GM06990 (cell line): Measurements from ENCODE around the gene DPYSL4.

Experiments
- DNase-seq: peaks from one replicate; pipeline ENCODE4 v3.0.0-alpha.2; 2011; ENCODE audit not compliant: insufficient read length; ENCODE audit errors: extremely low read depth
- H3K27me3 ChIP-seq: replicated peaks from 2 replicates; pipeline ENCODE4 v1.6.0; 2011; ENCODE audit warnings: low read length; ENCODE audit not compliant: control insufficient read depth, insufficient read depth
- H3K36me3 ChIP-seq: 2 replicates; pipeline ENCODE4 v1.5.1; 2011; ENCODE audit warnings: low read length; ENCODE audit not compliant: control insufficient read depth, insufficient read depth
- H3K4me3 ChIP-seq: replicated peaks from 2 replicates; pipeline ENCODE4 v1.5.1; 2011; ENCODE audit warnings: low read depth, mild to moderate bottlenecking, control low read depth, low read length
- TF ChIP-seq, protein P1 (sequence below): IDR thresholded peaks from 2 replicates; pipeline ENCODE4 v1.5.1; 2011; ENCODE audit warnings: low read length, control low read depth, mild to moderate bottlenecking, inconsistent platforms; ENCODE audit not compliant: insufficient read depth, poor library complexity, severe bottlenecking

DPYSL4 gene

DNA sequence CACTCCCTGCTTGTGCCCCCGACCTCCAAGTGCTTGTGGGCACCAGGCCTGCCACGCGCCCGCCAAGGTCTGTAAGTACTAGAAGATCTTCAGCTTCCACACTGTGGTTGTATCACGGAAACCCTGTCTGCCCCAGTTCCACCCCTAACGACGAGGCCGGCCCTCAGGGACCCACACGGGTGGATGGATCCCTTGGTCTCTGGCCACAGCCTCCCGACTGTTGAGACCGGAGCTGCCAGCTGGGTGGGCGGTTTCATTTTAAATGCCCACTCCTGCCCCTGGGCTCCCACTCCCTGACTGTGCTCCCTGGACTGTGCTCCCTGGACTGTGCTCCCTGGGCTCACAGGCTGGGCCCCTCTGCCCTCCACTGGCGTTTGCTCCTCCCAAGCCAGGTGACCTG is 50.1 kb downstream of the DPYSL4 start:
- Histone ChIP-seq H3K36me3 (no peaks in the 10 kb centered on the region), H3K27me3 (no peaks in the 10 kb centered on the region; the same call in none of the 2 replicates), H3K4me3 (no peak overlapping the region)
- DNase-seq = no peak
- TF ChIP-seq, protein P1, sequence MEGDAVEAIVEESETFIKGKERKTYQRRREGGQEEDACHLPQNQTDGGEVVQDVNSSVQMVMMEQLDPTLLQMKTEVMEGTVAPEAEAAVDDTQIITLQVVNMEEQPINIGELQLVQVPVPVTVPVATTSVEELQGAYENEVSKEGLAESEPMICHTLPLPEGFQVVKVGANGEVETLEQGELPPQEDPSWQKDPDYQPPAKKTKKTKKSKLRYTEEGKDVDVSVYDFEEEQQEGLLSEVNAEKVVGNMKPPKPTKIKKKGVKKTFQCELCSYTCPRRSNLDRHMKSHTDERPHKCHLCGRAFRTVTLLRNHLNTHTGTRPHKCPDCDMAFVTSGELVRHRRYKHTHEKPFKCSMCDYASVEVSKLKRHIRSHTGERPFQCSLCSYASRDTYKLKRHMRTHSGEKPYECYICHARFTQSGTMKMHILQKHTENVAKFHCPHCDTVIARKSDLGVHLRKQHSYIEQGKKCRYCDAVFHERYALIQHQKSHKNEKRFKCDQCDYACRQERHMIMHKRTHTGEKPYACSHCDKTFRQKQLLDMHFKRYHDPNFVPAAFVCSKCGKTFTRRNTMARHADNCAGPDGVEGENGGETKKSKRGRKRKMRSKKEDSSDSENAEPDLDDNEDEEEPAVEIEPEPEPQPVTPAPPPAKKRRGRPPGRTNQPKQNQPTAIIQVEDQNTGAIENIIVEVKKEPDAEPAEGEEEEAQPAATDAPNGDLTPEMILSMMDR = no peak

DNA sequence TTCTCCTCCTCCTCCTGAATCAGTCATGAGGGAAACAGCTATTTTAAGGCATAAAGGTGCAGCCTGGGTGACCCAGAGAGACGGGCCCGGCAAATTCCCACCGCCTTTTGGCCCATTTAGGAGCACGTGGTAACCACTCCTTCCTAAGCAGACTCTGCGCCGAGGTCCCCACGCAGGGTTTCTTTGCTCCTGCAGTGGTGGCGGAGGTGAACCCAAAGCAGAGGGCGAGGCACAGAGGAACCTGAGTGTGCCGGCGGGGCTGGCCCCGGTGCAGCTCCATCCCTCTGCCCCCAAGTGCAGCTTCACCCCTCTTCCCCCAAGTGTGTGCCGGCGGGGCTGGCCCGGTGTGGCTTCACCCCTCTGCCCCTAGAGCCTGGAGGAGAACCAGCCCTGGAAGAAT is 50.6 kb downstream of the DPYSL4 start:
- no peak for DNase-seq
- Histone ChIP-seq H3K36me3 (no peaks in the 10 kb centered on the region), H3K27me3 (no peaks in the 10 kb centered on the region; the same call in none of the 2 replicates), H3K4me3 (no peak overlapping the region)
- TF ChIP-seq, protein P1 = no peak

DNA sequence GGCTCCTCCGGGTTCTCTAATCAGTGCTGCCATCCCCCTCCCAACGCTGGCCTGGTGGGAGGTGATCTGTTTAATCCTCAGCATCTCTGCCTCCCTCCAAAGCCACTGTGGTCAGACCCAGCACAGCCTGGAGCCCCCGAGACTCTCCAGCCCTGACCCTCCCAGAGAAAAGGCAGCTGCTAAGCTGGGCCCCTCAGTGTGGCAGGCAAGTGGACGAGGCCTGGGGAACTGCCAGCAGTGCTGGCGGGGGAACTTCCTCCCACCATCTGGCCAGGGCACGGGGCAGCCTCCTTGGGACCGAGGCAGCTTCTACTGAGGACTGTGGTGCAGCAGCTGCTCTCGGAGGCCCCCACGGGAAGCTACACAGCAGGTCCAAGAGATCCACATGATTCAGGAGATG is 51.1 kb downstream of the DPYSL4 start:
- TF ChIP-seq, protein P1 = no peak
- Histone ChIP-seq H3K27me3 (no peaks in the 10 kb centered on the region; the same call in none of the 2 replicates), H3K4me3 (no peak overlapping the region), H3K36me3 (no peaks in the 10 kb centered on the region)
- no peak for DNase-seq

DNA sequence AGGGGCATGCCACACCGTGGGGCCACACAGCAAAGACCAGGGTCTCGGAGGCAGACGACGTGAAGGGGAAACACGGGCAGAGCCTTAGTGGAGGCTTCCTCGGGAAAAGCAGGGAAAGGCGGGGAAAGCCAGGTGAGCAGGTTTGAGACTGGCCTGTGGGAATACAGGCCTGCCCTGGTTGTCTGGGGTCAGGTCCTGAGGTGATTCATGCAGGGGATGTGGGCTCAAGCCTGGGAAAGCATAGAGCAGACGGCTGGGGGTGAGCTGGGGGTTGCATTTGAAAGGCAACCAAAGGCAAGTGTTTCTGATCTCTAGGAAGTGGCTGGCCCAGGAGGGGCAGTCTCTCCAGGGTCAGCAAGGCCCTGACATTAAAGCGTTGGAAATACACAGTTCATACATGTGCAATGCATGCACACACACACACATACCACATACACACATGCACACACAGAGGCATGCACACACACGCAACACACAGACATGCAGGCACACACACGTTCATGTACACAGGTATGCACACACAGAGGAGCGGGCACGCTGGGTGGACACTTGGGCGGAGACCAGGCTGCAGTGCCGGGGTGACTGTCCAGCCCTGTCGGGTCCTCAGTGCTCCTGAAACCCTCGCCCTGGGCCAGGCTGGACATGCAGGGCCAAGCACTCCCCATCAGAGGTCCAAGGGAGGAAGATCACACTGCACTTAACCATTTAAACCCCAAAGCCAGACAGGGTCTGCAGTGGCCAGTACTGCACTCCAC is 51.8 kb downstream of the DPYSL4 start:
- Histone ChIP-seq H3K36me3 (no peaks in the 10 kb centered on the region), H3K27me3 (no peaks in the 10 kb centered on the region; the same call in none of the 2 replicates), H3K4me3 (no peak overlapping the region)
- TF ChIP-seq, protein P1 = no peak
- DNase-seq = no peak

DNA sequence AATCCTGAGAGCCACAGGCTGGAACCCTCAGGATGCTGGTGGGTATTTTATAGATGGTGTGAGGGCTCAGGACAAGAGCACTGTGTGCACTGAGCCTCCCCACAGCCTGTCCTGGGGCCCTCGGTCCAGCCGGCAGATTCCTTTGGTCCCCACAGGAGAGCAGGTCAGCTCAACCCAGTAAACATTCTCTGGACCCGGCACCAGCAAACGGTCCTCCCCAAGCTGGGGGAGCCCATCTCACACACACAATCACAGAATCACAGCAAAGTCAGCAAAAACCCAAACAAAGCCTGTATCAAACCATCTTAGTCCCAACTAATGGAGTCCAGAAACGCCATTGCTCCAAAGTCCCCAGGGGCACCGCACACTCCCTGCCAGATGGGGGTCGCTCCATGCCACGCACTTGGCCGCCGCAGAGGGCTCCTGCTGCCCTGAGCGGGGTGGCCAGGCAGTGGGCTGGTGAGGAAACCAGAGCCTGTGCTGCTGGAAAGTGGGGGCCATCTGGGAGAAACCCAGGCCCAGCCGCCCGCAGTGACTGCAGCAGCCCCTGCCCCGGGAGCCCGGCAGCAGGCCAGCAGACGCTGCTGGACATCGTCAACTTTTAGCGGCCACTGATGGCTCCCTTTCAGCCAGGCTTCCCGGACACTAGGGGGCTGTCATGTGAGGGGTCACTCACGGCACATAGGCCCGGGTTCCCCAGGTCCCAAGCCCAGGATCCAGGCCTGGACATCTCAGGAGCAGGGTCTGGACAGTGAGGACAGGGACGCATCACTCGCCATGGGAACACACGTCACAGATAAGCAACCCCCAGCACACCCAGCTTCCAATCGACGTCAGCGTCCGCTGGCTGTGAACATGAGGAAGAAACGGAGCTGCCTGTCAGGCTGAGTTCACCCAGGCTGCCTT is 52.6 kb downstream of the DPYSL4 start:
- Histone ChIP-seq H3K36me3 (no peaks in the 10 kb centered on the region), H3K4me3 (no peak overlapping the region), H3K27me3 (no peaks in the 10 kb centered on the region; the same call in none of the 2 replicates)
- TF ChIP-seq, protein P1 = no peak
- no peak for DNase-seq
